Stimulated activated CD4-positive, alpha-beta T cell treated with anti-CD3 and anti-CD28 coated beads, Interleukin-1b, Interleukin-23, amount 100 ng/mL, for 1 hour (primary cell): ENCODE measurements around the gene OSTN.
"Not testable (repeated sequence)": the region's sequence is repeated elsewhere in the genome, so short reads cannot be mapped to it uniquely, and the experiment has no call there.

Source experiments
- DNase-seq, 2 donors: peaks; one replicate each; pipeline ENCODE4 v3.0.0-alpha.2; 2020; ENCODE audit warnings: low read depth in 2 of 2

OSTN gene

DNA sequence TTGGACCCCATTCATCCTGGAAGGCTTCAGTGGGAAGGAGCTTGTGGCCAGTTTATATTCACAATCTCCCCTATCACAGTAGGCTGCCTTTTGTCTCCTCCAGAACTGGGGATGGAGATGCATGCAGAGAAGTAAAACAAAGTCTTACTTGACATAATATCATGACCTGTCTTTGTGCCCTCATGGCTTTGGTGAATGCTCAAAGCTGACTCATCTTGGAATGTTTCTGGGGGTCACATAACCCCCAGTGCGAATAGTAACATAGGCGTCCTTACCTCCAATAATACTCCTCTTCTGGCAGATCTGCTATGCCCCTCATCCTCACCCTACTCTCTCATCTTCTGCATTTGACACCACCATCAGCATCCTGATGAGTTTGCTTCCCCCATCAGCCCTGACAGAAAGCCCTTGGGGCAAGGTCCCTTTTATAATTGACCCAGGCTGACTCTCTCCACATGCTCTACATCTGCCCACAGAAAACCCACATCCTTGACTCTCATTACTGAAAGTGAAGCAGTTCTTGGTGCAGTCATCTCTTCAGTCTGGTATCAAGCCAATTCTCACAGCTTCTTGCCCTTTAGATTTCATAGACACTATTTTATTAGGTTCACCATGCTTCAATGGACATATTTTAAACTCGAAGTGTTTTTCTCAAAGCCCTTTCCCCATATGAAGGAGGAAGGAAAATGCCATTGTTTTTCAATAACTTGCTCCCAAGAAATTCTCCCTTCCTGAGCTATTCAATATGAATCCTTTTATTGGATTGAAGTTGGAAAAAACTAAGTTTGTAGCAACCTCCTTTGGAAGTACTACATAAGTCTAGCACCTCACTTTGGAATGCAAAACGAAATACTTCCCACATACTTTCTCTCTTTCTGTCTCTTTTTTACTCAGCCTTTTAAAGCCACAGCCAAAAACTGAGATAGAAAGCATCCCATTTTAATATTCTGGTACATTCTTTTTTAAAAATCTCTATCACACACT lies 36.6 kb downstream of the OSTN start:
- no peak for DNase-seq

DNA sequence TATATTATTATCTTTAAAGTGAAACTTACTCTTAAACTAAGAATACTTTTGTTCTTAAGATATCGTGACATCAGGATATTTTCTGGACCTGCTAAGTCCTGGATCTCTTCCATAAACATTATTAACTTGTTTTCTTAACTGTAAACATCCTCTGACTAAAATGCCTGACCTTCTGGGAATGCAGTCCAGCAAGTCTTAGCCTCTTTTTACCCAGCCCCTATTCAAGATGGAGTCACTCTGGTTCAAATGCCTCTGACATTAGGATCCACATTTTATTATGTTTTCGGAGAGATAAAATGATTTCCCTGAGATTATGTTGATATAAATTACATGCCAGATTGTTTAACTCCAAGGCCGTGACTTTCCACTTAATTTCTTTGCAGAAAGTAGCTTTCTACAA lies 37.6 kb downstream of the OSTN start:
- no peak for DNase-seq

DNA sequence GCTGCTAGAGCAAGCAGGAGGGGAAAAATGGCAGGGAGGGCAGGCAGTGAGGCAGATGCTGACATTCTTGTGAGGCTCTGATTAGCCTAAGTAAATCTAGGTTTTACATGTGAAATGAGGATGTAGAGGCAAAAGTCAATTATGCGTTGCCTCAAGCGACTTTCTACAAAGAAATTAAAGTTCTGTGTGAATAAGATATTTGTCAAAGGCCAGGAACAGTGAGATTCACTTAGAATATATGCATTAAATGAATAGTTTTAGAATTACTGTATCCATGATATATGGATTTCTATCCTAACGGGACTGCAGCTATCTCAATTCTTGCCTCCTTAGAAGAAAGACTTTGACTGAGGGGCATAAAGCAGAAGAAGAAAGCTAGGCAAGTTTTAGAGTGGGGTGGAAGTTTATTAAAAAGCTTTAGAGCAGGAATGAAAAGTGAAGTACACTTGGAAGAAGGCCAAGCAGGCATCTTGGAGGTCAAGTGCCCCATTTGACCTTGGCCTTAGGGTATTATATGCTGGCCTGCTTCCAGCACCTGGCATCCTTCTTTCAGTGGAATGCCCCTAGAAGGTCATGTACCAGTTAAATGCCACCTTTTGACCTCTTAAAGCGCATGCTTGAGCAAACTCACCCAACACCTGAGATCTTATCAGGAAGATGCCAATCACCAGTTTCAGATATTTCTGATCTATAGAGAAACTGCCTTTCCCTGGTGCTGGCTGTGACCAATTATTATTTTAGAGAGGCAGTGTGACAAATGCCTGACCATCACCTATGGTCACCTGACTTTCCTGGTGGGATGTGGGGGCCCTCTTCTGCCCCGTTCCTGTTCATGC lies 38.2 kb downstream of the OSTN start:
- no peak for DNase-seq

DNA sequence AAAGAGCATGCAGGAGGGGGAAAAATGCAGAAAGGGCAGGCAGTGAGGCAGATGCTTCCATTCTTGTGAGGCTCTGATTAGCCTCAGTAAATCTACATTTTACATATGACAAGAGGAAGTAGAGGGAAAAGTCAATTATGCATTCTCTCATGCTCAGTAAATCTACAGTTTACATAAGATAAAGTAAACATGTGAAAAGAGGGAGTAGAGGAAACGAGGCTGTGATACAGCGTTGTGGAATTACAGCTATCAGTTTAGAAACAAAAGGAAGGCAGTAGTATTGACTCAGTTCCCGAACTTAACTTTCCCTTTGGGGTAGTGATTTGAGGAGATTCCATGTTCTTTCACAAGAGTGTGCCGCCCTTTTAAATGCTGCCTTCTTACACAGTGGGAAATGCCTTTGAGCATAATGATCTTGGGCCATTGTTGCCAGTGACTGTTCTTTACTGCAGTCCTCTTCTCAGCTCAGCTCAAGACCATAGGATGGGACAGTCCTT lies 39.3 kb downstream of the OSTN start:
- DNase-seq: no peak

DNA sequence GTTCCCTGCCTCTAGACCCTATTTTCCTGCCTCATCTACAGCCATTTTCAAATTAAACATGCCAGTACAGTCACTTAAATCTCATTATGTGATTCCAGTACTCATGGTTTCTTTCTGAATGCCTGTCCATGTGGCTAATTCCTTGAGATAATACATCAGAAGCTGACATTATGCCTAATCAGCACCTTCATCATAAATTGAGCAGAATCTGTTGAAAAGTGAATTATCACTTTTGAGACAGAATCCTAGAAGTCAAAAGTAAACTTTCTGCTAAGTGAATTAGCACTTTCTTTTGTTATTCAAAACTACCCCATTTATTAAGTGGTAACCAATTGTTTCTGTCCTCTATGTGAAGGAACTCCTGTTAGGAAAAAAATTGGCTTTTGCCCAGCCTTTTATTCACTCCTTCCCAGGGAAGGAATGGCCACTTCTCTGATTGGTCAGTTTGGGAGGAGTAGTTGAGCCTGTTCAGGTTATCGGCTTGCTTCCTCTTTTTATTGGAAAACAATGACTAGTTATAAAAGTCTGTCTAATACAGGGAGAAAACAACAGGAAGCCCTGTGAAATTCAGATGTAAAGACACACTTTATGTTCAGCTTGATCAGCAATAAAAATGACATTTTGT lies 40.5 kb downstream of the OSTN start:
- no peak for DNase-seq

DNA sequence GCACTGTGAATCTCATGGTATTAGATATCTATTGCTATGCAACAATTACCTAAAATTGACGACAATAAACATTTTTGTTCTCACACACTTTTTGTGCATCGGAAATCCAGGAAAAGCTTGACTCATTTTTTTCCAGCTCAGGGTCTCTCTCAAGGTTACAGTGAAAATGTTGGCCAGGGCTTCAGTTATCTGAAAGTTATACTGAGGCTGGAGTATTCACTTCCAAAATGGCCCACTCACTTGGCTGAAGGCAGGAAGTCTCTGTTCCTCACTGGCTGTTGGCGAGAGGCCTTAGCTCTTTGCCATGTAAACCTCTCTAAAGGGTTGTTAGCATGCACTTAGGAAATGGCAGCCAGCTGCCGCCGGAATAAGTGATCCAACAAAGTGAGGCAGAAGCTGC lies 41.4 kb downstream of the OSTN start:
- no peak for DNase-seq

DNA sequence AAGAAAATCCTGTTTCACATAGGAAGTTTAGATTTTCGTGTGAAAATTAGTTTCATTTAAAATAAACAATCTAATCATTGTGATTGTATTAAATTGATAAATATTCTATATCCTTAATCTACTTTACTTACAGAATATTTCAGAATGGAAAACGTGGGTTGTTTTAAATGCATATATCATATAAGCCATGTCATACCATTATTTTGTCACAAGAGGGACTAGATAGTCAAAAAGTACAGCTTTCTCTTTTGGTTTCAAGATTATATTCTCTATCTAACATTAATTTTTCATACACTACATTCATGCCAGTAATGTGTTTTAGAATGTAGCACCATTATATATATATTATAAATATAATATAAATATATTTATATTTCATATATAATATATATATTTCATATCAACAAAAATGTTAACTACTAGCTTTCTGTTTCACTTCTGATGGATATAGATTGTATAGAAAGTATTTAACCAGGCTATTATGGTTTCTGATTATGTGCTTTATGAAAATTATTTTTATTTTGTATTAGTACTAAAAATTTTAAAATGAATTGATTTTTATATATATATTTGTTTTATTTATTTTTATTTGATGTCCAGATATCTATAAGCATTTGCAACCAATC lies 45.3 kb downstream of the OSTN start:
- no peak for DNase-seq

DNA sequence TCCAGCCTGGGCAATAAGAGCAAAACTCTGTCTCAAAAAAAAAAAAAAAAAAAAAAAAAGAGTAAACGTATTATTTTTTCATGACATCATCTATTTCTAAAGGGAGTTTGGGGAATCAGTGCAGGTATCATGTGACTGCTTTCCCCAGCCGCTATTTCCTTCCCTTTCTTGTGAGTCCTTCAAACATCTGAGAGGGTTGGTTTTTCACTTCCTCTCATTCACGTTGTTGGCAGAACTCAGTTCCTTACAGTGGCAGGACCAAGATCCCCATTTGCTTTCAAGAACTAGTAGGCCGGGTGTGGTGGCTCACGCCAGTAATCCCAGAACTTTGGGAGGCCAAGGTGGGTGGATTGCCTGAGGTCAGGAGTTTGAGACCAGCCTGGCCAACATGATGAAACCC lies 47.0 kb downstream of the OSTN start:
- not testable (repeated sequence) for DNase-seq

DNA sequence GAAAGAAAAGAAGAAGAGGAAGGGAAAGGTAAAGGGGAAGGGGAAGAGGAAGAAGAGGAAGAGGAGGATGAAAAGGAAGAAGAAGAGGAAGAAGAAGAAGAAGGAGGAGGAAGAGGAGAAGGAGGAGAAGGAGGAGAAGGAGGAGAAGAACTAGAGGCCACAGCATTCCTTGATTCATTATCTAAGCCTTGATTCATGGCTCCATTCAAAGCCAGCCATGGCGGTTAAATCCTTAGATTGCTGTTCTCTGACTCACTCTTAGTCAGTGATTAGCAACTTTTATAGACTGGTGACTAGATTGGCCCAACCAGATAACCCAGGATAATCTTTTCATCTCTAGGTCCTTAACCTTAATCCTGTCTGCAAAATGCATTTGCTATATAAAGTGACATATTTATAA lies 47.6 kb downstream of the OSTN start:
- DNase-seq: no peak

DNA sequence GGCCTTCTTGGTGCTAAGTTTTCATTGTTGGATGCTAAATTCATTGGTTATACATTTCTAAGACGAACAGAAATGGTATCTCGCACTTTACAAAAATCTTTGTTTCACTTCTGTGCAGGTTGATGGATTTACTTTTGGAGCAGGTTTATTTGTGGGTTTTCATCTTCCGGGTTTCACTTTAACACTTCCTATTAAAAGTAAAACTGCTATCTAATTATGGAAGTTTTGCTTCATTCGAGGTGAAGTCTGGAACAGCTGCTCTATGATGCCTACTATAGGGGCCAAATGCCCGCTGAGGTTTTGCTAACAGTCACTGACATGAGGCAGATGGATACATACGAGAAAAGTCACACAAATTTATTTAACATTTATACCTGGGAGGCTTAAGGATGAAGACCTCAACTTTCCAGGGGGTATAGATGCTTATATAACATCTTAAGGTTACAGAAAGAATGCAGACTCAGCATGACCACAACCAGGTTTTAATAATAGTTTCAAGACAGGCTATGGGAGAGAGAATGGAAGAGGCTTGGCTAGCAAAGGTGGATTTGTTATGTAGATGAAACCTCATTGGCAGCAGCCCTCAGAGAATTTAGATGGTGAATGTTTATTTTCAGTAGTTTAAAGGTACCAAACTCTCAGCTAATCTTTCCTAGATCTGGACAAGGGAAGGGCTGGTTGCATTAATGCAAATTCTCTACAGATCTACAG lies 54.2 kb downstream of the OSTN start:
- no peak for DNase-seq

DNA sequence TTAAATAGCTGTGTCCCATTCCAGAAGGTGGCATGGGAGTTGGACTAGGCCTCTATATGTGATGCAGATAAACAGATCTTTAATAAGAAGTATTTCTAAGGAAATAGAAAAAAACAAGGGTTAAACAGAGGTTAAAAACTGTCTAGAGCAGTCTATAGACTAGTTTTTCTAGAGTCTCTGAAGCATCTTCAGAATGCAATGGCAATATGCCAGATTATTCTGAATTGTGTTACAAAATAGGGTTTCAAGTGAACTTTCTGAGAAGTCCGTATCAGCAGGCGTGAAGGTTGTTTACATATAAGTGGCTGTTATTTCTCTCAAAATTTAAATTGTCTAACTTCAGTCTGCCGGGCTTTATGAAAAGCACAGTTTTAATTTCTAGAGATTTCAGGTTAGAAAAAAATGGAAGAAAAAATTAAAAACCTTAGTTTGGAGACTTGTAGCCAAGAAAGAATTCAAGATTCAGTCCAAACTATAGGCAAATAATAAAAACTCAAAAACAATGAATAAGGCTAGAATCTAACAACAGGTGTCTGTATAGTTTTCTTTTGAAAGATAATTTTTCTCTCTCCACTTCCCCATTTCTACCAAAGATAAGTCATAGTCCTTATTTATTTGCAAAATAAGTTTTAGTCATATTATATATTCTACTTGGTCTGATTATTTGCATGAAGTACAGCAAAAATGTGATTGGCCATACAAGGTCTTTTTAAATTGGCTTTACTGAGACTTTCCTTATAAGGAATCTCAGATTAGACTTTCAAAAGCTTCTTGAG lies 55.2 kb downstream of the OSTN start:
- DNase-seq: no peak

DNA sequence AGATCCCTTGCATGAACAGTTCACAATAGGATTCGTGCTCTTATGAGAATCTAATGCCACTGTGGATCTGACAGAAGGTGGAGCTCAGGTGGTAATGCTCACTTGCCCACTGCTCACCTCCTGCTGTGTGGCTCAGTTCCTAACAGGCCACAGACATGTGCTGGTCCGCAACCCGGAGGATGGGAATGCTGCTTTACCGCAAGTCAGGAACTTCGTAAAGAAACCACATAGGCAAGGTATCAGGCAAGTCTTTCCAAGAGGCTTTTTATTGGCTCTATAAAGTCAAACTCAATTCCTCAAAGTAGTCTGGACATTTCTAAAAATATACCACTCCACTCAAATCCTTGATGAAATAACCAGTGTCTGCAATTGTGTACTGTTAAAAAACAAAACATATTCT lies 56.1 kb downstream of the OSTN start:
- DNase-seq: no peak

DNA sequence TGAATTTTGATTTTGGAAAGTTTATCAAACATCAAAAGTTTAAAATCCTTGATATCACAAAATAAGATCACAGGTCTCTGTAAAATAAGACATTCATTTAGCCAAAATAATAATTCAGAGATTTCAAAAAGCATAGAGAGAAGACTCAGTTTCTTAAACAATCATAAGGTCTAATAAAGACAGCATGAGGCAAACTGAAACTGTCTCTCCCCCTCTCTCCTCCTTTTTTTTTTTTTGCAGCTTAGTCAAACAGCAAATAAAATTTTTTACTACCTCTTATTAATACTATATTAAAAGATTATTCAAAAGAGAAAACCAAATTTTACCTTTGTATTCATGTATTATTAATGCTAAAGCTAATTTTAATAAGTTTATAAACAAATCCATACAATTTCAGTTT lies 57.4 kb downstream of the OSTN start:
- no peak for DNase-seq

DNA sequence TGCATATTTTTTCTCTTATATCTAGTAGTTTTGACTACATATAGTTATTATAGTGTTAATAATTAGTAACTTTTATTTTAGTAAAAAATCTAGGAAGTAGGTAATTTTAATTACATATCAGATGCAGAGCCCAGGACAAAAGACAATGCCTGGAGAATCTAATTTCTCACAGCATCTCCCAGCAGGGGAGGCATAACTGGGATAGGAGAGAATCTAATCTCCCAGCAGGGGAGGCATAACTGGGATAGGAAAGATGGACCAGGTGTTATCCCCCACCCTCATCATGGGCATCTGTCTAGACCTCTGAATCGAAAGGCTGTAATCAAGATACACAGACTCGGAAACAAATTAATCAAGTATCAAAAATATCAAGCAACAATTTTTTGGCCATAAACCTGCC lies 58.2 kb downstream of the OSTN start:
- DNase-seq: no peak

DNA sequence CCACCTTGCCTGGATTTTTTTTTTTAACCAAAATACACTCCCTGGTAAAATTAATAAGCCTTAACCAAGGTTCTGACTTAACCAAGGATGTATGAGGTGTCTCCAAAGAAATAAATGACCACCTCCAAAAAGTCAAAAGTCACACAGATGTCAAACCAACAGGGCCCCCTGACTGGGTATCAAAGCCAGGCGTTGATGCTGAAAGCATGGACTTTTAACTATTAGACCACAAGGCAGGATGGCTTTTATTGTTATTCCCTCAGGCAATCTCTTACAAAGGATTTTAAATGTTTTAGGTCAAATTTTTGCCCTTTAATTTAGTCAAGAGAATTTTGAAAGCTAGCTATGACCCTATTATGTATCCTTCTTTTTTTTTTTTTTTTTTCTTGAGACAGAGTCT lies 60.4 kb downstream of the OSTN start:
- no peak for DNase-seq

DNA sequence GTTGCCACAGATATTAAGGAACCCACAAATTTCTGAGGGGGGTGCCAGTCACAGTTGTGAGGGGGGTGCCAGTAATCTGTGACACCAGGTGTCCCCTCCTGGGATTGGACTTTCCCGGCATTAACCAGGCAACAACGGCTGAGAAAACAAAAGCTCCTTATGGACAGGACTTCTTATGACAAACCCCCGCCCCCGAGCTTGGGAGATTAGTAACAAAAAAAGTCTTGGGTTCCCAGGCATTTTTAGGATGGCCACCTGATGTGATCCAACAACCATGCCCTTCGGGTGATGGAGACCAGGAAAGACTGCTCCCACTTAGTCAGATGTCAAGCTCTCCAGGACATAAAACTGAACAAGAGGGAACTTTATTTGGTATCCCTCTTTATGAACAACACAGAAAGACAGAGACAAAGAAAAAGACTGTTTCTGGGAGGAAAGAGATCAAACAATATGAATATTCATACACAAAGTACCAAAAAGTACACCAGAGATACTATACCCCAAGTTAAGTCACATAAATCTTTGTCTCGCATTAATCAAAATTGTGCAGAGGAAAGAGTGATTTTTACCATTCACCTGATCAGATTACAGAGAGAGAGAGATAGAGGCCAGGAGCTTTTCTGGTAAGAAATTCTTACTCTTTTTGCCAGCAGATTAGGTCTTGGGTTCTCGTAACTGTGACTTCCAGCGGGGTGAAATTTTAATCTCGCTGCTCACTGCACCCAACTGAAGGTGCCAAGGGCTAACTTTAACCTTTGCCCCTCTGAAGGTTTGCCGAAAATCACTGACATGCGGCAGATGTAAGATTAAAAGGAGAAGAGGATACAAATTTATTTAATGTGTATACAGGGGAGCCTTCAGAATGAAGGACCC lies 61.6 kb downstream of the OSTN start:
- DNase-seq: no peak

DNA sequence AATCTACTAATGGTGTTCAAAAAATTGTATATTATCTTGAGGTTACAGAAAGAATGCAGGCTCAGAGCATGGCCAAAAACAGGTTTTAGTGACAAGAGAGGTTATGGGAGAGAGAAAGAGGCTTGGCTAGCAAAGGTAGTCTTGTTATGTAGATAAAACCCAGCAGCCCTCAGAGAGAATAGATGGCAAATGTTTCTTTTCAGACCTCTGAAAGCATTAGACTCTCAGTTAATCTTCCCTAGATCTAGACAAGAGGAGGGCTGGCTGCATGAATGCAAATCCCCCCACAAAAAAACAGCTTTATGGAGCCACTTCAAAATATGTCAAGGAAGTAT lies 62.2 kb downstream of the OSTN start:
- DNase-seq: no peak

DNA sequence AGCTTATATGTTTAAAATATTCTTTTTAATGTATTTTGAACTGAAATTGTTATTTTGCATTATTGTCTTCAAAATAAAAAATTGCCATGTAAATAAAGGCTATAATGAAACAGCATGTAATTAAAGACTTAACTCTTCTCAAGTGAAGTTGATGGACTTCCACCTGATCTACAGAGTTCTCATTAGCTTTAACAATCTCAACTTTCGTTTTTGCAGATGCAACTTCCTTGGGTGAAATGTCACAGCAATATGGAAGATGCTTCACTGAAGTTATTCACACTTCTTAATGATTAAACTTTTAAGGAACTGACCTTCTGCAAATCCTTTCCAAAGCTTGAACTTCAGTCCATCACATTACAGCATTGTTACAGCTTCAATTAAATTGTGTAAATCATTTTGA lies 63.6 kb downstream of the OSTN start:
- no peak for DNase-seq

DNA sequence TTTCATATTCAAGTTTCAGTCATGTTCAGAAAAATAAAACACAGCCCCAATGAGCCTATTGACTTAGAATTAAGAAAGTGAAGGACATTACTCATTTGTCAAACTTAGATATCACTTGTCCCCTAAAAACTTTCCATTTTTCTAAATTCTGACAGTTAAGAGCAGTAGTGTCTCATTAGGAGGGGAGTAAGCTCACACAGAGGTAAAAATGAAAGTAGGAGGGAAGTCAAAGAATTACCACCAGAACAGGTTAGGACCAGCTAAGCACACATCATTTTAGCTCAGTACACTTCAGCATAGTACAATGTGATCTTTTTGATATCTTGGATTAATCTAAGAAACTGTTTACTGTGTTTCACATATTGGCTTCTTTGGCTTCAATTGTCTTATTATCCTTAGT lies 64.3 kb downstream of the OSTN start:
- DNase-seq: no peak

DNA sequence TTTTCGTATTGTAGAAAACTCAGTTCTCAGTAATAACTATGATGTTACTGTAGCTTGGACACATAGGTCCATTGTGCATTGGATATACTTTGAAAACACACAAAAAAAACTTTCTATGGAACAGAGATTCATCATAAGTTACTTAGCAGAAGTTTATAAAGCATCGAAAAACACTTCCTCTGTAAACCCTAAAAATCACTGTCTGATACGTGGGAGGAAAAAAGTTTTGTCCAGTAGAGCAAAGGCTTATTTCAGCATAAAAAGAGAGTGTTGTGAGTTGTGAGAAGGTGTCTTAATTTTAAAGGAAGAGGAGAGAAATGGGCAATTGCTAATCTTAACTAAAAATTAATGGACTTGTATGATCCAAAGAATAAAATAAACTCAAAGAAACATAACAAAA lies 64.8 kb downstream of the OSTN start:
- DNase-seq: no peak
